ENCODE data around the gene CADM2.
A peak's percentile ranks its signal among the peaks of the same experiment; 100 is the strongest.
"Not testable (repeated sequence)": the region's sequence is repeated elsewhere in the genome, so short reads cannot be mapped to it uniquely, and the experiment has no call there.

Gene CADM2

GRCh38 chr3:84958495-84959469 lies at the start of gene CADM2:
TSS of gene CADM2 (plus strand) at chr3:84958989.
- DNase-seq (ENCODE audit: low spot score), result peak; percentile 97

- not testable (repeated sequence) for DNase-seq (ENCODE audit: low spot score)
Measured at GRCh38 chr3:84918592-84918991, 40.2 kb upstream of the CADM2 start.

- no peak for DNase-seq (ENCODE audit: low spot score)
Measured at GRCh38 chr3:84922682-84923081, 36.1 kb upstream of the CADM2 start.

GRCh38 chr3:84925571-84925970 lies 33.2 kb upstream of the CADM2 start:
- no peak for DNase-seq (ENCODE audit: low spot score)

- DNase-seq (ENCODE audit: low spot score), result no peak
Measured at GRCh38 chr3:84943379-84943778, 15.4 kb upstream of the CADM2 start.

GRCh38 chr3:84946240-84946639 lies 12.5 kb upstream of the CADM2 start:
- no peak for DNase-seq (ENCODE audit: low spot score)

- DNase-seq (ENCODE audit: low spot score), result no peak
Measured at GRCh38 chr3:84959470-84960271, 882 bp downstream of the CADM2 start.

- no peak for DNase-seq (ENCODE audit: low spot score)
Measured at GRCh38 chr3:84960581-84960980, 1.8 kb downstream of the CADM2 start.

- no peak for DNase-seq (ENCODE audit: low spot score)
Measured at GRCh38 chr3:84961011-84961410, 2.2 kb downstream of the CADM2 start.

- no peak for DNase-seq (ENCODE audit: low spot score)
Measured at GRCh38 chr3:84961521-84962255, 2.9 kb downstream of the CADM2 start.

- DNase-seq (ENCODE audit: low spot score), result no peak
Measured at GRCh38 chr3:84962415-84962814, 3.6 kb downstream of the CADM2 start.

GRCh38 chr3:84963137-84963536 lies 4.3 kb downstream of the CADM2 start:
- no peak for DNase-seq (ENCODE audit: low spot score)

- DNase-seq (ENCODE audit: low spot score), result no peak
Measured at GRCh38 chr3:84965141-84965540, 6.4 kb downstream of the CADM2 start.

GRCh38 chr3:84967767-84968581 lies 9.2 kb downstream of the CADM2 start:
- DNase-seq (ENCODE audit: low spot score), result no peak

- DNase-seq (ENCODE audit: low spot score), result no peak
Measured at GRCh38 chr3:84968701-84969235, 10.0 kb downstream of the CADM2 start.

GRCh38 chr3:84974347-84974746 lies 15.6 kb downstream of the CADM2 start:
- no peak for DNase-seq (ENCODE audit: low spot score)

GRCh38 chr3:84977021-84977420 lies 18.2 kb downstream of the CADM2 start:
- DNase-seq (ENCODE audit: low spot score), result no peak

GRCh38 chr3:84978843-84979242 lies 20.1 kb downstream of the CADM2 start:
- no peak for DNase-seq (ENCODE audit: low spot score)

GRCh38 chr3:84980011-84980410 lies 21.2 kb downstream of the CADM2 start:
- no peak for DNase-seq (ENCODE audit: low spot score)

GRCh38 chr3:84980456-84980855 lies 21.7 kb downstream of the CADM2 start:
- DNase-seq (ENCODE audit: low spot score), result no peak

- no peak for DNase-seq (ENCODE audit: low spot score)
Measured at GRCh38 chr3:84983490-84983889, 24.7 kb downstream of the CADM2 start.

All from AG20443 (cell line).